Liver (tissue), 9 donors: Measurements from ENCODE around the gene RTEL1. TPM values are rescaled to one million over a fixed set of nuclear protein-coding genes. Genes with fewer than 3 reads are reported as not detected.
"Not testable (repeated sequence)": the region's sequence is repeated elsewhere in the genome, so short reads cannot be mapped to it uniquely, and the experiment has no call there.

Experiments
- DNase-seq: peaks from one replicate; pipeline ENCODE4 v3.0.0-alpha.2; 2017; ENCODE audit warnings: low spot score
- H3K27ac ChIP-seq, 2 donors: one replicate each; pipeline ENCODE4 v1.7.0; 2013; ENCODE audit warnings: inconsistent platforms in 2 of 2, low read length in 2 of 2, control low read depth in 1 of 2, low read depth in 1 of 2, mild to moderate bottlenecking in 1 of 2
- H3K27me3 ChIP-seq, 4 donors: one replicate each; pipeline versions ENCODE4 v1.6.1 to v1.7.0; 2013; ENCODE audit warnings: low read length in 3 of 4, inconsistent platforms in 1 of 4, mild to moderate bottlenecking in 1 of 4, moderate library complexity in 1 of 4; ENCODE audit not compliant: control insufficient read depth in 4 of 4, insufficient read depth in 4 of 4
- H3K36me3 ChIP-seq, 4 donors: one replicate each; pipeline versions ENCODE4 v1.6.1 to v1.7.0; 2013; ENCODE audit warnings: low read length in 3 of 4, mild to moderate bottlenecking in 3 of 4, low read depth in 1 of 4, moderate library complexity in 1 of 4; ENCODE audit not compliant: control insufficient read depth in 4 of 4, insufficient read depth in 3 of 4
- H3K4me1 ChIP-seq, 4 donors: one replicate each; pipeline versions ENCODE4 v1.6.1 to v1.7.0; 2013; ENCODE audit warnings: low read length in 3 of 4, mild to moderate bottlenecking in 3 of 4, moderate library complexity in 1 of 4; ENCODE audit not compliant: control insufficient read depth in 4 of 4, insufficient read depth in 4 of 4
- H3K4me3 ChIP-seq, 3 donors: one replicate each; pipeline versions ENCODE4 v1.6.1 to v1.7.0; 2013; ENCODE audit warnings: low read length in 3 of 3, control low read depth in 1 of 3, low read depth in 1 of 3, mild to moderate bottlenecking in 1 of 3
- H3K9ac ChIP-seq, 2 donors: one replicate each; pipeline ENCODE4 v1.7.0; 2013; ENCODE audit warnings: low read length in 2 of 2, mild to moderate bottlenecking in 2 of 2, moderate library complexity in 2 of 2, control low read depth in 1 of 2, low read depth in 1 of 2
- H3K9me3 ChIP-seq, 4 donors: one replicate each; pipeline versions ENCODE4 v1.6.1 to v1.7.0; 2013; ENCODE audit warnings: low read length in 3 of 4; ENCODE audit not compliant: control insufficient read depth in 4 of 4
- EGR1 ChIP-seq, 2 donors: IDR thresholded peaks; 2 replicates each; pipeline ENCODE4 v1.6.1; 2016 to 2018; ENCODE audit warnings: antibody characterized with exemption in 2 of 2, low read depth in 2 of 2
- FOXA1 ChIP-seq: IDR thresholded peaks from 2 replicates; pipeline ENCODE4 v1.6.1; 2016; ENCODE audit warnings: antibody characterized with exemption
- FOXA2 ChIP-seq: IDR thresholded peaks from 2 replicates; pipeline ENCODE4 v1.6.1; 2016; ENCODE audit warnings: antibody characterized with exemption
- HNF4A ChIP-seq, 2 donors: conservative IDR thresholded peaks; 2 replicates each; pipeline ENCODE4 v1.6.1; 2016; ENCODE audit warnings: antibody characterized with exemption in 2 of 2, mild to moderate bottlenecking in 2 of 2
- JUND ChIP-seq, 2 donors: IDR thresholded peaks; 2 replicates each; pipeline ENCODE4 v1.6.1; 2016; ENCODE audit warnings: antibody characterized with exemption in 2 of 2
- NR2F2 ChIP-seq: IDR thresholded peaks from 2 replicates; pipeline ENCODE4 v1.6.1; 2016; ENCODE audit warnings: antibody characterized with exemption
- TAF1 ChIP-seq: conservative IDR thresholded peaks from 2 replicates; pipeline ENCODE4 v1.6.1; 2016; ENCODE audit warnings: antibody characterized with exemption, mild to moderate bottlenecking
- WGBS: extraction: QIAGEN DNeasy Blood & Tissue Kit; methylation state at CpG from one replicate; pipeline ENCODE4 v1.1.7; 2013; 5-methylcytosine and 5-hydroxymethylcytosine counted together
- polyA plus RNA-seq, 2 donors: library from polyadenylated mRNA; stranded (reverse) in 1 of 2; unstranded in 1 of 2; fragments of 200-250 nt in 1 of 2; fragments of >200 nt in 1 of 2; fragmentation: Nextera tagmentation in 1 of 2; extraction: Ambion mirVana in 1 of 2; gene quantifications; one replicate each; pipeline versions ENCODE4 v1.2.1 to v1.2.3, GENCODE V29; 2013 to 2015
- total RNA-seq, 2 donors: library from RNA; depleted of rRNA; stranded (reverse); fragments of >200 nt; gene quantifications; one replicate each; pipeline ENCODE4 v1.2.3, GENCODE V29; 2014
- TF ChIP-seq, protein P1 (sequence below): IDR thresholded peaks from 2 replicates; pipeline ENCODE4 v1.6.1; 2016; ENCODE audit warnings: antibody characterized with exemption, mild to moderate bottlenecking
- TF ChIP-seq, protein P2 (sequence below): IDR thresholded peaks from 2 replicates; pipeline ENCODE4 v1.6.1; 2016; ENCODE audit warnings: antibody characterized with exemption
- TF ChIP-seq, protein P3 (sequence below): fragments of 150-350 bp; IDR thresholded peaks from 2 replicates; pipeline ENCODE4 v1.5.1; 2017; ENCODE audit warnings: improper control_type of control experiment, low read depth, low read length; ENCODE audit not compliant: missing input control
- TF ChIP-seq, protein P4 (sequence below): IDR thresholded peaks from 2 replicates; pipeline ENCODE4 v1.6.1; 2016; ENCODE audit warnings: antibody characterized with exemption
- donor health status: healthy.
- donor health status: healthy.
- donor health status: healthy.
- donor health status: healthy.
- donor health status: healthy.

RTEL1 gene
- total and polyA plus RNA-seq, 4 donors, result 3.7 to 16.9 (median 7.4) TPM

DNA sequence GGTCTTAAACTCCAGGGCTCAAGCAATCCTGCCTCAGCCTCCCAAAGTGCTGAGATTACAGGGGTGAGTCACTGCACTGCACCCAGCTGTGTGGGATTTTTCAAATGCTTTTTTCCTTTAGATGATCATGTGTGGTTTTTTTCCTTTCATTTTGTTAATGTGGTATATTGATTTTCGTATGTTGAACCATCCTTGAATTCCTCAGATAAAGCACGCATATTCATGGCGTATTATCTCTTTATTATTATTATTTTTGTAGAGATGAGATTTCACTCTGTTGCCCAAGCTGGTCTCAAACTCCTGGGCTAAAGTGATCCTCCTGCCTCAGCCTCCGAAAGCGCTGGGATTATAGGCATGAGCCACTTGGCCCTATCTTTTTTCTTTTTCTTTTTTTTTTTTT is 56.7 kb downstream of the RTEL1 start:
- H3K4me3 ChIP-seq, result no peak overlapping the region
- H3K27me3 ChIP-seq, result no peaks in the 10 kb centered on the region
- no peak overlapping the region for H3K27ac ChIP-seq
- peaks cover 0 to 4% (median 1%) of the 10 kb centered on the region in 4 donors for H3K9me3 ChIP-seq
- 99% methylated on average over 5 of the region's 5 CpGs for WGBS
- H3K9ac ChIP-seq, result no peak overlapping the region
- peaks cover 11 to 26% (median 20%) of the 10 kb centered on the region in 4 donors for H3K36me3 ChIP-seq
- TF ChIP-seq FOXA2 (no peak), NR2F2 (no peak), TAF1 (no peak)
- TF ChIP-seq, protein P1, sequence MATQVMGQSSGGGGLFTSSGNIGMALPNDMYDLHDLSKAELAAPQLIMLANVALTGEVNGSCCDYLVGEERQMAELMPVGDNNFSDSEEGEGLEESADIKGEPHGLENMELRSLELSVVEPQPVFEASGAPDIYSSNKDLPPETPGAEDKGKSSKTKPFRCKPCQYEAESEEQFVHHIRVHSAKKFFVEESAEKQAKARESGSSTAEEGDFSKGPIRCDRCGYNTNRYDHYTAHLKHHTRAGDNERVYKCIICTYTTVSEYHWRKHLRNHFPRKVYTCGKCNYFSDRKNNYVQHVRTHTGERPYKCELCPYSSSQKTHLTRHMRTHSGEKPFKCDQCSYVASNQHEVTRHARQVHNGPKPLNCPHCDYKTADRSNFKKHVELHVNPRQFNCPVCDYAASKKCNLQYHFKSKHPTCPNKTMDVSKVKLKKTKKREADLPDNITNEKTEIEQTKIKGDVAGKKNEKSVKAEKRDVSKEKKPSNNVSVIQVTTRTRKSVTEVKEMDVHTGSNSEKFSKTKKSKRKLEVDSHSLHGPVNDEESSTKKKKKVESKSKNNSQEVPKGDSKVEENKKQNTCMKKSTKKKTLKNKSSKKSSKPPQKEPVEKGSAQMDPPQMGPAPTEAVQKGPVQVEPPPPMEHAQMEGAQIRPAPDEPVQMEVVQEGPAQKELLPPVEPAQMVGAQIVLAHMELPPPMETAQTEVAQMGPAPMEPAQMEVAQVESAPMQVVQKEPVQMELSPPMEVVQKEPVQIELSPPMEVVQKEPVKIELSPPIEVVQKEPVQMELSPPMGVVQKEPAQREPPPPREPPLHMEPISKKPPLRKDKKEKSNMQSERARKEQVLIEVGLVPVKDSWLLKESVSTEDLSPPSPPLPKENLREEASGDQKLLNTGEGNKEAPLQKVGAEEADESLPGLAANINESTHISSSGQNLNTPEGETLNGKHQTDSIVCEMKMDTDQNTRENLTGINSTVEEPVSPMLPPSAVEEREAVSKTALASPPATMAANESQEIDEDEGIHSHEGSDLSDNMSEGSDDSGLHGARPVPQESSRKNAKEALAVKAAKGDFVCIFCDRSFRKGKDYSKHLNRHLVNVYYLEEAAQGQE, result no peak
- DNase-seq, result no peak
- H3K4me1 ChIP-seq, result peaks cover 0 to 3% (median 0%) of the 10 kb centered on the region in 4 donors

DNA sequence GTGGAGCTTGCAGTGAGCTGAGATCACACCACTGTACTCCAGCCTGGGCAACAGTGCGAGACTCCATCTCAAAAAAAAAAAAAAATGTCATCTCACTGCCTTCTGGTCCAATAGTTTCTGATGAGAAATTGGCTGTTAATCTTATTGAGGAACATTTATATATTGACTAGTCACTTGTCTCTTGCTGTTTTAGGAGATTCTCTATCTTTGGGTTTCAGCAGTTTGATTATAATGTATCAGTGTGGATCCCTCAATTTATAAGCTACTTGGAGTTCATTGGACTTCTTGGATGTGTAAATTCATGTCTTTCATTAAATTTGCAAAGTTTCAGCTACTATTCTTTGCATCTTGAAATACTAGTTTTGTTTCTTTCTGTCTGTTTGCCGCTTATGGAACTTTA is 60.9 kb downstream of the RTEL1 start:
- Histone ChIP-seq H3K27me3 (no peaks in the 10 kb centered on the region), H3K9ac (no peak overlapping the region), H3K4me1 (no peaks in the 10 kb centered on the region), H3K27ac (no peak overlapping the region), H3K9me3 (peaks cover 0 to 4% (median 1%) of the 10 kb centered on the region in 4 donors), H3K4me3 (no peak overlapping the region), H3K36me3 (peaks cover 5 to 22% (median 19%) of the 10 kb centered on the region in 4 donors)
- 100% methylated on average over 2 of the region's 2 CpGs for WGBS
- DNase-seq, result no peak
- TF ChIP-seq JUND (IDR thresholded peaks at IDR 0.05) (no peak), NR2F2 (no peak), FOXA1 (no peak), TAF1 (no peak), HNF4A (conservative IDR thresholded peaks at IDR 0.05) (no peak), EGR1 (IDR thresholded peaks at IDR 0.05; ENCODE audit: low read depth in 2 of 2) (no peak)
- TF ChIP-seq, protein P2, sequence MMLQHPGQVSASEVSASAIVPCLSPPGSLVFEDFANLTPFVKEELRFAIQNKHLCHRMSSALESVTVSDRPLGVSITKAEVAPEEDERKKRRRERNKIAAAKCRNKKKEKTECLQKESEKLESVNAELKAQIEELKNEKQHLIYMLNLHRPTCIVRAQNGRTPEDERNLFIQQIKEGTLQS, result no peak
- TF ChIP-seq, protein P3, sequence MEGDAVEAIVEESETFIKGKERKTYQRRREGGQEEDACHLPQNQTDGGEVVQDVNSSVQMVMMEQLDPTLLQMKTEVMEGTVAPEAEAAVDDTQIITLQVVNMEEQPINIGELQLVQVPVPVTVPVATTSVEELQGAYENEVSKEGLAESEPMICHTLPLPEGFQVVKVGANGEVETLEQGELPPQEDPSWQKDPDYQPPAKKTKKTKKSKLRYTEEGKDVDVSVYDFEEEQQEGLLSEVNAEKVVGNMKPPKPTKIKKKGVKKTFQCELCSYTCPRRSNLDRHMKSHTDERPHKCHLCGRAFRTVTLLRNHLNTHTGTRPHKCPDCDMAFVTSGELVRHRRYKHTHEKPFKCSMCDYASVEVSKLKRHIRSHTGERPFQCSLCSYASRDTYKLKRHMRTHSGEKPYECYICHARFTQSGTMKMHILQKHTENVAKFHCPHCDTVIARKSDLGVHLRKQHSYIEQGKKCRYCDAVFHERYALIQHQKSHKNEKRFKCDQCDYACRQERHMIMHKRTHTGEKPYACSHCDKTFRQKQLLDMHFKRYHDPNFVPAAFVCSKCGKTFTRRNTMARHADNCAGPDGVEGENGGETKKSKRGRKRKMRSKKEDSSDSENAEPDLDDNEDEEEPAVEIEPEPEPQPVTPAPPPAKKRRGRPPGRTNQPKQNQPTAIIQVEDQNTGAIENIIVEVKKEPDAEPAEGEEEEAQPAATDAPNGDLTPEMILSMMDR, result no peak
- TF ChIP-seq, protein P1, result no peak
- TF ChIP-seq, protein P4, sequence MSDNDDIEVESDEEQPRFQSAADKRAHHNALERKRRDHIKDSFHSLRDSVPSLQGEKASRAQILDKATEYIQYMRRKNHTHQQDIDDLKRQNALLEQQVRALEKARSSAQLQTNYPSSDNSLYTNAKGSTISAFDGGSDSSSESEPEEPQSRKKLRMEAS, result no peak

DNA sequence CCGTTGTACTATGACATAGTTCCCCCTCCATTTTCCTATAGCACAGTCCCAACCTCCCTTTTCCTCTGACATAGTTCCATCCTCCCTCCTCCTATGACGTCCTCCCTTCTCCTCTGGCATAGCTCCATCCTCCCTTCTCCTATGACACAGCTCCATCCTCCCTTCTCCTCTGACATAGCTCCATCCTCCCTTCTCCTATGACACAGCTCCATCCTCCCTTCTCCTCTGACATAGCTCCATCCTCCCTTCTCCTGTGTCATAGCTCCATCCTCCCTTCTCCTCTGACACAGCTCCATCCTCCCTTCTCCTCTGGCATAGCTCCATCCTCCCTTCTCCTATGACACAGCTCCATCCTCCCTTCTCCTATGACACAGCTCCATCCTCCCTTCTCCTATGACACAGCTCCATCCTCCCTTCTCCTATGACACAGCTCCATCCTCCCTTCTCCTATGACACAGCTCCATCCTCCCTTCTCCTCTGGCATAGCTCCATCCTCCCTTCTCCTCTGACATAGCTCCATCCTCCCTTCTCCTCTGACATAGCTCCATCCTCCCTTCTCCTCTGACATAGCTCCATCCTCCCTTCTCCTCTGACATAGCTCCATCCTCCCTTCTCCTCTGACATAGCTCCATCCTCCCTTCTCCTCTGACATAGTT is 65.0 kb downstream of the RTEL1 start:
- not testable (repeated sequence) for H3K27me3 ChIP-seq, H3K9ac ChIP-seq, DNase-seq, H3K4me3 ChIP-seq, H3K9me3 ChIP-seq, H3K27ac ChIP-seq
- peaks cover 0 to 18% (median 11%) of the 10 kb centered on the region in 4 donors for H3K36me3 ChIP-seq
- peaks cover under 1 to 10% (median 10%) of the 10 kb centered on the region in 4 donors for H3K4me1 ChIP-seq
- WGBS, result 81% methylated on average over 2 of the region's 2 CpGs

DNA sequence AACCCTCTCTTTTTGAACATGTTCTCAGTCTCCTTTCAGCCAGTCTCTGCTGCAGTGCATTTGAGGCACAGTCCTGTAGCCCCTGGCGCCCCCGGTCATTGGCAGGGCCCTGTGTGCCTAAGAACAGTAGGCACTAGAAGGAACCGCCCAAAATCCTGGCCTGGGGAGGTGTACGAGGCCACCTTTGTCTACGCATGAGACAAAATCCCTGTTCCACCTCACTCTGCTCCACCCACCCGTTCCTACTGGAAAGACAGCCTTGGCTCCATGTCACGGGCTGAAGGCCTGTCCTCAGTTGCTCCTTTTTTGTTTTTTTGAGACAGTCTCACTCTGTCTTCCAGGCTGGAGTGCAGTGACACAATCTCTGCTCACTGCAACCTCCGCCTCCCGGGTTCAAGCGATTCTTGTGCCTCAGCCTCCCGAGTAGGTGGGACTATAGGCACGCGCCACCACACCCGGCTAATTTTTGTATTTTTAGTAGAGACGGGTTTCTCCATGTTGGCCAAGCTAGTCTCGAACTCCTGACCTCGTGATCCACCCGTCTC is 72.1 kb downstream of the RTEL1 start:
- peaks cover 10 to 57% (median 39%) of the 10 kb centered on the region in 4 donors for H3K4me1 ChIP-seq
- H3K9me3 ChIP-seq, H3K27me3 ChIP-seq, H3K9ac ChIP-seq, DNase-seq, H3K4me3 ChIP-seq, H3K27ac ChIP-seq, H3K36me3 ChIP-seq: not testable (repeated sequence)
- WGBS, result 89% methylated on average over 18 of the region's 18 CpGs
